ENCODE measurements around the gene FAM151A.

FAM151A gene

GRCh38 chr1:54571803-54572541 lies 51.4 kb downstream of the FAM151A start:
- no peak for TF ChIP-seq TCF12 (IDR thresholded peaks at IDR 0.05; ENCODE audit: low read depth)
- no peak for TF ChIP-seq FOXM1 (IDR thresholded peaks at IDR 0.05; ENCODE audit: borderline replicate concordance, low read depth)
- TF ChIP-seq YY1 (IDR thresholded peaks at IDR 0.05; ENCODE audit: low read depth): no peak
- no peak for TF ChIP-seq CREB1 (IDR thresholded peaks at IDR 0.05; ENCODE audit: low read depth)
- TF ChIP-seq NFIC (IDR thresholded peaks at IDR 0.05): no peak
- no peak for TF ChIP-seq TEAD4 (IDR thresholded peaks at IDR 0.05)
- TF ChIP-seq USF1 (IDR thresholded peaks at IDR 0.05): no peak
- no peak for TF ChIP-seq TAF1 (IDR thresholded peaks at IDR 0.05; ENCODE audit: low read depth)
- TF ChIP-seq MAX (IDR thresholded peaks at IDR 0.05): no peak
- no peak for TF ChIP-seq RAD21 (IDR thresholded peaks at IDR 0.05; ENCODE audit: low read depth)
- no peak for TF ChIP-seq REST (IDR thresholded peaks at IDR 0.05; ENCODE audit: low read depth)
- TF ChIP-seq EGR1 (IDR thresholded peaks at IDR 0.05): no peak
- TF ChIP-seq CEBPB (IDR thresholded peaks at IDR 0.05): no peak
- no peak for TF ChIP-seq EP300 (IDR thresholded peaks at IDR 0.05; ENCODE audit: borderline replicate concordance)
- no peak for TF ChIP-seq ZBTB7A (IDR thresholded peaks at IDR 0.05; ENCODE audit: low read depth)

GRCh38 chr1:54571326-54571725 lies 52.0 kb downstream of the FAM151A start:
- no peak for TF ChIP-seq EGR1 (IDR thresholded peaks at IDR 0.05)
- TF ChIP-seq CEBPB (IDR thresholded peaks at IDR 0.05): no peak
- TF ChIP-seq TCF12 (IDR thresholded peaks at IDR 0.05; ENCODE audit: low read depth): no peak
- TF ChIP-seq USF1 (IDR thresholded peaks at IDR 0.05): no peak
- TF ChIP-seq EP300 (IDR thresholded peaks at IDR 0.05; ENCODE audit: borderline replicate concordance): no peak
- no peak for TF ChIP-seq NFIC (IDR thresholded peaks at IDR 0.05)
- no peak for TF ChIP-seq FOXM1 (IDR thresholded peaks at IDR 0.05; ENCODE audit: borderline replicate concordance, low read depth)
- no peak for TF ChIP-seq YY1 (IDR thresholded peaks at IDR 0.05; ENCODE audit: low read depth)
- TF ChIP-seq TEAD4 (IDR thresholded peaks at IDR 0.05): no peak
- TF ChIP-seq ZBTB7A (IDR thresholded peaks at IDR 0.05; ENCODE audit: low read depth): no peak
- TF ChIP-seq TAF1 (IDR thresholded peaks at IDR 0.05; ENCODE audit: low read depth): no peak

- TF ChIP-seq MAX (IDR thresholded peaks at IDR 0.05) (no peak), NFIC (IDR thresholded peaks at IDR 0.05) (no peak), TCF12 (IDR thresholded peaks at IDR 0.05; ENCODE audit: low read depth) (no peak), YY1 (IDR thresholded peaks at IDR 0.05; ENCODE audit: low read depth) (no peak), TAF1 (IDR thresholded peaks at IDR 0.05; ENCODE audit: low read depth) (no peak), FOXM1 (IDR thresholded peaks at IDR 0.05; ENCODE audit: borderline replicate concordance, low read depth) (no peak), EP300 (IDR thresholded peaks at IDR 0.05; ENCODE audit: borderline replicate concordance) (no peak), EGR1 (IDR thresholded peaks at IDR 0.05) (no peak), RAD21 (IDR thresholded peaks at IDR 0.05; ENCODE audit: low read depth) (no peak), TEAD4 (IDR thresholded peaks at IDR 0.05) (no peak), REST (IDR thresholded peaks at IDR 0.05; ENCODE audit: low read depth) (no peak)
These were observed 53.2 kb downstream of the FAM151A start for GRCh38 chr1:54570161-54570560.

- TF ChIP-seq REST (IDR thresholded peaks at IDR 0.05; ENCODE audit: low read depth) (no peak), EP300 (IDR thresholded peaks at IDR 0.05; ENCODE audit: borderline replicate concordance) (no peak), CREB1 (IDR thresholded peaks at IDR 0.05; ENCODE audit: low read depth) (no peak), NFIC (IDR thresholded peaks at IDR 0.05) (no peak), YY1 (IDR thresholded peaks at IDR 0.05; ENCODE audit: low read depth) (no peak), CEBPB (IDR thresholded peaks at IDR 0.05) (no peak), MAX (IDR thresholded peaks at IDR 0.05) (no peak), TCF12 (IDR thresholded peaks at IDR 0.05; ENCODE audit: low read depth) (no peak), TEAD4 (IDR thresholded peaks at IDR 0.05) (no peak), FOXM1 (IDR thresholded peaks at IDR 0.05; ENCODE audit: borderline replicate concordance, low read depth) (no peak), RAD21 (IDR thresholded peaks at IDR 0.05; ENCODE audit: low read depth) (no peak), EGR1 (IDR thresholded peaks at IDR 0.05) (no peak), ZBTB7A (IDR thresholded peaks at IDR 0.05; ENCODE audit: low read depth) (no peak), TAF1 (IDR thresholded peaks at IDR 0.05; ENCODE audit: low read depth) (no peak)
These were observed 54.0 kb downstream of the FAM151A start for GRCh38 chr1:54569339-54569738.
